Neural cell (in vitro differentiated cells): ENCODE results near the gene C8A. TPM values are rescaled to one million over a fixed set of nuclear protein-coding genes. Genes with fewer than 3 reads are reported as not detected.

Source experiments
- H2AFZ ChIP-seq: fragments of 200-600, 300-800 bp; sonication (generic), shearing (Covaris generic); 2 replicates; pipeline ENCODE4 v1.6.0; 2014; ENCODE audit warnings: low read depth, mild to moderate bottlenecking, antibody characterized with exemption, low read length, moderate library complexity
- H3F3A ChIP-seq: fragments of 200-600 bp; shearing (Covaris generic); 2 replicates; pipeline ENCODE4 v1.6.1; 2016; ENCODE audit warnings: mild to moderate bottlenecking, moderate library complexity, mixed read lengths, antibody characterized with exemption, low read length; ENCODE audit not compliant: insufficient read depth, poor library complexity, severe bottlenecking
- H3K27ac ChIP-seq: fragments of 200-600, 300-800 bp; sonication (generic), shearing (Covaris generic); 2 replicates; pipeline ENCODE4 v1.5.1; 2014; ENCODE audit warnings: mild to moderate bottlenecking, low read length, moderate library complexity
- H3K27me3 ChIP-seq: fragments of 300-800, 200-600 bp; sonication (generic), shearing (Covaris generic); 2 replicates; pipeline ENCODE4 v1.6.0; 2014; ENCODE audit warnings: mild to moderate bottlenecking, low read depth, low read length, moderate library complexity; ENCODE audit not compliant: insufficient read depth
- H3K36me3 ChIP-seq: fragments of 300-800, 200-600 bp; sonication (generic), shearing (Covaris generic); 2 replicates; pipeline ENCODE4 v1.5.1; 2014; ENCODE audit warnings: mild to moderate bottlenecking, antibody characterized with exemption, low read length, moderate library complexity; ENCODE audit not compliant: insufficient read depth
- H3K4me2 ChIP-seq: fragments of 300-800, 200-600 bp; sonication (generic), shearing (Covaris generic); 2 replicates; pipeline ENCODE4 v1.6.0; 2014; ENCODE audit warnings: mild to moderate bottlenecking, low read length
- H3K4me3 ChIP-seq: fragments of 300-800, 200-600 bp; sonication (generic), shearing (Covaris generic); 2 replicates; pipeline ENCODE4 v1.5.1; 2014; ENCODE audit warnings: mild to moderate bottlenecking, low read length, moderate library complexity
- H3K79me2 ChIP-seq: fragments of 200-600 bp; shearing (Covaris generic); replicated peaks from 2 replicates; pipeline ENCODE4 v1.6.0; 2014; ENCODE audit warnings: mild to moderate bottlenecking, low read length, moderate library complexity; ENCODE audit not compliant: insufficient read depth
- H3K9ac ChIP-seq: fragments of 300-800, 200-600 bp; sonication (generic), shearing (Covaris generic); 2 replicates; pipeline ENCODE4 v1.6.1; 2016; ENCODE audit warnings: mild to moderate bottlenecking, low read length, mixed read lengths
- H3K9me2 ChIP-seq: fragments of 200-600 bp; shearing (Covaris generic); 2 replicates; pipeline ENCODE4 v1.6.1; 2016; ENCODE audit warnings: mild to moderate bottlenecking, low read length, mixed read lengths; ENCODE audit not compliant: insufficient read depth
- H3K9me3 ChIP-seq: fragments of 200-600, 300-800 bp; sonication (generic), shearing (Covaris generic); 2 replicates; pipeline ENCODE4 v1.6.1; 2016; ENCODE audit warnings: mild to moderate bottlenecking, mixed run types, low read length, moderate library complexity, mixed read lengths
- H4K20me1 ChIP-seq: fragments of 200-600 bp; shearing (Covaris generic); 2 replicates; pipeline ENCODE4 v1.6.1; 2016; ENCODE audit warnings: mild to moderate bottlenecking, mixed run types; ENCODE audit not compliant: insufficient read depth
- CTCF ChIP-seq: fragments of 450-650 bp; IDR thresholded peaks from 2 replicates; pipeline ENCODE4 v1.5.1; 2014; ENCODE audit warnings: antibody characterized with exemption, mild to moderate bottlenecking, moderate library complexity; ENCODE audit not compliant: poor library complexity, severe bottlenecking
- EP300 ChIP-seq: fragments of 450-650 bp; conservative IDR thresholded peaks from 2 replicates; pipeline ENCODE4 v1.6.1; 2014; ENCODE audit warnings: antibody characterized with exemption, mild to moderate bottlenecking, moderate library complexity; ENCODE audit not compliant: poor library complexity, severe bottlenecking
- MXI1 ChIP-seq: fragments of 450-650 bp; conservative IDR thresholded peaks from 2 replicates; pipeline ENCODE4 v1.6.1; 2014; ENCODE audit warnings: antibody characterized with exemption, mild to moderate bottlenecking; ENCODE audit not compliant: poor library complexity, severe bottlenecking
- POLR2AphosphoS5 ChIP-seq: IDR thresholded peaks from 2 replicates; pipeline ENCODE4 v1.6.1; 2012
- RAD21 ChIP-seq: fragments of 450-650 bp; conservative IDR thresholded peaks from 2 replicates; pipeline ENCODE4 v1.6.1; 2014; ENCODE audit warnings: antibody characterized with exemption, mild to moderate bottlenecking, moderate library complexity
- TAF1 ChIP-seq: IDR thresholded peaks from 2 replicates; pipeline ENCODE4 v1.6.1; 2012; ENCODE audit warnings: low read depth
- polyA minus RNA-seq: library from RNA; depleted of rRNA, polyadenylated mRNA; stranded (reverse); fragments of >200 nt; gene quantifications from 2 replicates; pipeline ENCODE4 v1.2.3, GENCODE V29; 2014
- polyA plus RNA-seq: library from polyadenylated mRNA; depleted of rRNA; stranded (reverse); fragments of >200 nt; gene quantifications from 2 replicates; pipeline ENCODE4 v1.2.3, GENCODE V29; 2014
- TF ChIP-seq, protein P1 (sequence below): IDR thresholded peaks from 2 replicates; pipeline ENCODE4 v1.6.1; 2012; ENCODE audit warnings: borderline replicate concordance

C8A gene
- polyA plus RNA-seq: not detected in 2 replicates
- polyA minus RNA-seq: not detected in 2 replicates

DNA sequence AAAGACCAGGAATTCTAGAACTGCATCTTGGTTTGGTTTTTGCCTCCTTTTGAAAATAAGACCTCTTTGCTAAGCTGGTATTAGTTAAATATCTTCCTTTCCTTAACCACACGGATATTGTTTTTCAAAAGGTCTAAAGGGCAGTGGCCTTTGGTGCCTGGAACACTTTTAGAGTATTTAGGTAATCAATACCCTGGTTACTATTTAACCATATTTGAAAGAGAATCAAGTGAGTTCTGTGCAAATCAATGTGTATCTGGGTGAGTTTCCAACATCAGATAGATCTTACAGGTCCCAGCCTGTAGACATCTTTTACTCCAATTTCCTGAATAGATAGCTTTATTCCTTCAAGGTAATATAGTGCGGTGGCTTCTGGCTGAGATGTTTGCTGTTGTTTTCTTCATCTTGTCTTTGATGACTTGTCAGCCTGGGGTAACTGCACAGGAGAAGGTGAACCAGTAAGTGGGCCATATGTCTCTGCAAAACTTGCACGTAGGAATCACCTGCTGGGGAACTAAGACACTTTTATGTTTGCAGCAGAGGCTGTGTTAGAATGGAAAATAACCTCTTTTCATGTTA lies at the start of gene C8A:
TSS of gene C8A (plus strand) at position 277 of the 579 bp plus-strand sequence. CDS start at position 382, 105 bp downstream.
- H3K27ac ChIP-seq: no peak within 1 kb of the TSS
- H3K9me3 ChIP-seq: no peaks in the 10 kb centered on the region
- no peaks in the 10 kb centered on the region for H3K9me2 ChIP-seq
- no peaks in the 10 kb centered on the region for H3K79me2 ChIP-seq
- no peaks in the 10 kb centered on the region for H3K36me3 ChIP-seq
- no peak within 1 kb of the TSS for H3K4me2 ChIP-seq
- H3K4me3 ChIP-seq: no peak within 1 kb of the TSS
- no peak within 1 kb of the TSS for H3K9ac ChIP-seq
- peaks cover 3% of the 10 kb centered on the region for H3F3A ChIP-seq
- H3K27me3 ChIP-seq: no peaks in the 10 kb centered on the region
- no peak within 1 kb of the TSS for H2AFZ ChIP-seq
- H4K20me1 ChIP-seq: no peaks in the 10 kb centered on the region
- TF ChIP-seq MXI1: no peak
- peak; percentile 86 for TF ChIP-seq POLR2AphosphoS5
- no peak for TF ChIP-seq TAF1
- TF ChIP-seq, protein P1, sequence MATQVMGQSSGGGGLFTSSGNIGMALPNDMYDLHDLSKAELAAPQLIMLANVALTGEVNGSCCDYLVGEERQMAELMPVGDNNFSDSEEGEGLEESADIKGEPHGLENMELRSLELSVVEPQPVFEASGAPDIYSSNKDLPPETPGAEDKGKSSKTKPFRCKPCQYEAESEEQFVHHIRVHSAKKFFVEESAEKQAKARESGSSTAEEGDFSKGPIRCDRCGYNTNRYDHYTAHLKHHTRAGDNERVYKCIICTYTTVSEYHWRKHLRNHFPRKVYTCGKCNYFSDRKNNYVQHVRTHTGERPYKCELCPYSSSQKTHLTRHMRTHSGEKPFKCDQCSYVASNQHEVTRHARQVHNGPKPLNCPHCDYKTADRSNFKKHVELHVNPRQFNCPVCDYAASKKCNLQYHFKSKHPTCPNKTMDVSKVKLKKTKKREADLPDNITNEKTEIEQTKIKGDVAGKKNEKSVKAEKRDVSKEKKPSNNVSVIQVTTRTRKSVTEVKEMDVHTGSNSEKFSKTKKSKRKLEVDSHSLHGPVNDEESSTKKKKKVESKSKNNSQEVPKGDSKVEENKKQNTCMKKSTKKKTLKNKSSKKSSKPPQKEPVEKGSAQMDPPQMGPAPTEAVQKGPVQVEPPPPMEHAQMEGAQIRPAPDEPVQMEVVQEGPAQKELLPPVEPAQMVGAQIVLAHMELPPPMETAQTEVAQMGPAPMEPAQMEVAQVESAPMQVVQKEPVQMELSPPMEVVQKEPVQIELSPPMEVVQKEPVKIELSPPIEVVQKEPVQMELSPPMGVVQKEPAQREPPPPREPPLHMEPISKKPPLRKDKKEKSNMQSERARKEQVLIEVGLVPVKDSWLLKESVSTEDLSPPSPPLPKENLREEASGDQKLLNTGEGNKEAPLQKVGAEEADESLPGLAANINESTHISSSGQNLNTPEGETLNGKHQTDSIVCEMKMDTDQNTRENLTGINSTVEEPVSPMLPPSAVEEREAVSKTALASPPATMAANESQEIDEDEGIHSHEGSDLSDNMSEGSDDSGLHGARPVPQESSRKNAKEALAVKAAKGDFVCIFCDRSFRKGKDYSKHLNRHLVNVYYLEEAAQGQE: peak; percentile 39
- TF ChIP-seq CTCF: no peak
- TF ChIP-seq EP300: peak; percentile 51
- peak; percentile 28 for TF ChIP-seq RAD21

GRCh38 chr1:56806804-56807203 lies 47.8 kb upstream of the C8A start:
- Histone ChIP-seq H3K9ac (no peak overlapping the region), H3F3A (no peaks in the 10 kb centered on the region), H3K27me3 (no peaks in the 10 kb centered on the region), H3K4me2 (no peak overlapping the region), H3K36me3 (no peaks in the 10 kb centered on the region), H3K4me3 (no peak overlapping the region), H3K79me2 (no peaks in the 10 kb centered on the region), H3K27ac (no peak overlapping the region), H3K9me2 (no peaks in the 10 kb centered on the region), H4K20me1 (no peaks in the 10 kb centered on the region), H2AFZ (no peak overlapping the region), H3K9me3 (no peaks in the 10 kb centered on the region)
- TF ChIP-seq CTCF: no peak
- TF ChIP-seq, protein P1: no peak
